Heart left ventricle (tissue), 13 donors: Measurements from ENCODE around the gene RANBP17.

Source experiments
- CTCF ChIP-seq, 12 donors: fragments of 200-600 bp; sonication (generic) in 4 of 12; IDR thresholded peaks; one replicate each; pipeline versions ENCODE4 v1.5.0 to v1.8.0; 2018 to 2022; ENCODE audit warnings: antibody characterized with exemption in 12 of 12, mild to moderate bottlenecking in 5 of 12
- POLR2A ChIP-seq, 2 donors: fragments of 450-650 bp; IDR thresholded peaks; one replicate each; pipeline ENCODE4 v1.6.1; 2017; ENCODE audit warnings: antibody characterized with exemption in 2 of 2, mild to moderate bottlenecking in 2 of 2, moderate library complexity in 2 of 2
- donor health status: ischemic (EF 13 %, LVEDD 7.1; RV severe dilation, severe dysfunction).
- donor health status: DM: no; HTN: yes; CAD: no.
- donor health status: DM: no; HTN: no; CAD: no.
- donor health status: ischemic (EF 25% LVEDD 6.9; RV normal size, moderate dysfunction).
- donor health status: ischemic (EF 25% LVEDD 5.7; RV mildly dilated, moderate dysfunction).
- donor health status: ischemic (EF 35%, LVEDD 5.7; RV mildly dilated, moderate dysfunction).
- donor health status: nonischemic (EF 11% LVEDD 7.7; RV severe dilation, severe dysfunction).
- donor health status: DM: yes; HTN: yes; CAD: no.
- donor health status: PGD.
- donor health status: ischemic (EF 29% LVEDD 5.4; RV normal size, mild dysfunction).
- donor health status: nonischemic (EF 23%, LVEDD 6.1; RV moderate dilation, normal function).

GRCh38 chr5:171149772-171150171 is 288.0 kb downstream of the RANBP17 start:
- TF ChIP-seq CTCF (IDR thresholded peaks at IDR 0.05): no peak
- no peak for TF ChIP-seq POLR2A (IDR thresholded peaks at IDR 0.05)
